Measurements from ENCODE around the gene SLC5A12. TPM values are rescaled to one million over a fixed set of nuclear protein-coding genes. Genes with fewer than 3 reads are reported as not detected.
A peak's percentile ranks its signal among the peaks of the same experiment; 100 is the strongest.

The SLC5A12 gene
- total and polyA plus RNA-seq, 2 of the 4 experiments (the other 2 are of a cell fraction), result not detected

DNA sequence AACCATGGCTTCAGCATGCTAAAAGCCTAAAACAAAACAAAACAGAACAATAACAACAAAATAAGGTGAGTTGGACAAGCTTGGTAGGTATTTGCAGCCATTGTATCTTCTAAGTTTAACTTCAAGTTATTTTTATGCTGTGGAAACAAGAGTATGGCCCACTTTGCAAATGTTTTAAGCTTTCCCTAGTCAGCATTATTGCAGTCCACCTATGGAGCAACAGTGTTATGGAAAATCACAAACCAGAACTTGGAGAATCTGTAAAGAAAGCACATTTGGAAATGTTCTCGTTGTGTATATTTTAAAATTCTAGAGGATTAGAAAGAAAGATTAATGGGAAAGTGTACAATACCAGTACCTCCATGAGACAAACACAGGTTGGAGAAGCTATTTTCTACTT is 7.4 kb upstream of the SLC5A12 start:
- no peak overlapping the region for H3K27ac ChIP-seq (ENCODE audit: insufficient read depth, low read length)
- DNase-seq, result no peak
- no peaks in the 10 kb centered on the region for H3K27me3 ChIP-seq (ENCODE audit: control insufficient read depth, insufficient read depth, low read length)
- TF ChIP-seq MAFK (IDR thresholded peaks at IDR 0.05; ENCODE audit: low read depth, low read length) (peak; percentile 44), RCOR1 (IDR thresholded peaks at IDR 0.05; ENCODE audit: insufficient replicate concordance, low read length) (no peak)
- H4K20me1 ChIP-seq (ENCODE audit: insufficient read depth, low read length), result no peaks in the 10 kb centered on the region
- WGBS, 2 experiments (ENCODE audit: extremely low coverage in 2 of 2, insufficient read length in 1 of 2), result no CpG with 5 or more reads among the region's 1 CpG
- H4K5ac ChIP-seq (ENCODE audit: low read depth, low read length), result no peak overlapping the region
- no peaks in the 10 kb centered on the region for H3K9me1 ChIP-seq (ENCODE audit: insufficient read depth, low read length)
- no peak for ATAC-seq (ENCODE audit: low read depth)
- ChIA-PET CTCF (interaction anchor here (0.6 kb wide), 1 partner anchor 353 kb away, joined by 3 read pairs; no protein-coding TSS in a partner anchor), POLR2A (ENCODE audit: unreplicated experiment) (no interaction called here)
- no peak overlapping the region for H4K8ac ChIP-seq (ENCODE audit: low read depth in 2 of 2, low read length in 2 of 2)
- H3K23ac ChIP-seq (ENCODE audit: low read depth, low read length), result no peak overlapping the region
- no peak overlapping the region for H2AFZ ChIP-seq (replicated peaks; ENCODE audit: low read length, poor library complexity)
- H3K9ac ChIP-seq (ENCODE audit: low read depth, low read length), result no peak overlapping the region
- no peak overlapping the region for H4K91ac ChIP-seq (ENCODE audit: insufficient read depth, low read depth, low read length)
- no peak overlapping the region for H2BK5ac ChIP-seq (ENCODE audit: low read depth, low read length, poor library complexity, severe bottlenecking)
- no peak overlapping the region for H3K4ac ChIP-seq (ENCODE audit: low read depth, low read length)
- intact Hi-C loops (cut with micrococcal nuclease), result no loop called here
- in situ Hi-C loops (cut with MboI; ENCODE audit: low sequenced_read_pairs), result no loop called here
- BruUV-seq (replicated peaks), result no TSS peak
- no peak overlapping the region for H2BK20ac ChIP-seq (ENCODE audit: low read depth, low read length)
- H2AK9ac ChIP-seq (replicated peaks; ENCODE audit: low read depth, low read length, poor library complexity), result no peak overlapping the region
- no peak overlapping the region for H3K4me2 ChIP-seq (ENCODE audit: low read depth, low read length)
- dilution Hi-C loops (cut with HindIII; ENCODE audit: low sequenced_read_pairs, unreplicated experiment), result loop anchor here (25.0 kb wide), 1 partner anchor 408 kb away; no protein-coding TSS in a partner anchor
- H3K79me1 ChIP-seq (ENCODE audit: low read depth in 1 of 2, low read length in 2 of 2), result no peaks in the 10 kb centered on the region
- no peak overlapping the region for H2BK120ac ChIP-seq (ENCODE audit: low read depth, low read length)
- no peaks in the 10 kb centered on the region for H3K9me3 ChIP-seq (ENCODE audit: control insufficient read depth, insufficient read depth, low read length)
- H2AK5ac ChIP-seq (ENCODE audit: low read depth, low read length), result no peak overlapping the region
- no peak overlapping the region for H3K56ac ChIP-seq (ENCODE audit: extremely low read depth, insufficient read depth, low read length)
- H2BK15ac ChIP-seq (ENCODE audit: low read depth, low read length), result no peak overlapping the region
- H3K4me3 ChIP-seq (ENCODE audit: insufficient read depth, low read depth, low read length), result no peak overlapping the region
- H3K36me3 ChIP-seq (ENCODE audit: control insufficient read depth, insufficient read depth, low read length), result no peaks in the 10 kb centered on the region
- H3K4me1 ChIP-seq (ENCODE audit: control insufficient read depth, insufficient read depth, low read length), result no peaks in the 10 kb centered on the region
- H3K18ac ChIP-seq (ENCODE audit: low read depth, low read length), result no peak overlapping the region
- no peak overlapping the region for H3K14ac ChIP-seq (replicated peaks; ENCODE audit: low read depth, low read length)

Data from IMR-90 (cell line).